ENCODE results near the gene GNB5.
A peak's percentile ranks its signal among the peaks of the same experiment; 100 is the strongest.

Gene GNB5

GRCh38 chr15:52208306-52208946, 17.2 kb upstream of the GNB5 start:
- H3K27ac ChIP-seq (replicated peaks): no peak overlapping the region
- peak; percentile 34 to 80 for DNase-seq (ENCODE audit: low read depth in 1 of 2, low spot score in 1 of 2)
- H3K4me3 ChIP-seq (replicated peaks; ENCODE audit: insufficient read depth, low read length): no peak overlapping the region
- TF ChIP-seq CTCF (IDR thresholded peaks at IDR 0.05; ENCODE audit: insufficient read depth, low read length) (peak; percentile 70), GABPA (IDR thresholded peaks at IDR 0.05; ENCODE audit: low read depth) (no peak)
- H3K27me3 ChIP-seq (ENCODE audit: insufficient read depth, poor library complexity, severe bottlenecking): no peaks in the 10 kb centered on the region

- TF ChIP-seq REST (IDR thresholded peaks at IDR 0.05; ENCODE audit: insufficient replicate concordance, low read depth) (no peak), POLR2AphosphoS5 (IDR thresholded peaks at IDR 0.05; ENCODE audit: low read depth) (no peak), GABPA (IDR thresholded peaks at IDR 0.05; ENCODE audit: low read depth) (no peak), CTCF (IDR thresholded peaks at IDR 0.05; ENCODE audit: insufficient read depth, low read length) (no peak), SPI1 (IDR thresholded peaks at IDR 0.05; ENCODE audit: borderline replicate concordance, low read depth) (no peak)
- no peak for DNase-seq (ENCODE audit: low read depth in 1 of 2, low spot score in 1 of 2)
- Histone ChIP-seq H3K27me3 (ENCODE audit: insufficient read depth, poor library complexity, severe bottlenecking) (no peaks in the 10 kb centered on the region), H3K4me3 (replicated peaks; ENCODE audit: insufficient read depth, low read length) (no peak overlapping the region), H3K27ac (replicated peaks) (no peak overlapping the region)
Observed at GRCh38 chr15:52207191-52207590, 16.0 kb upstream of the GNB5 start.

GRCh38 chr15:52206446-52206845, 15.3 kb upstream of the GNB5 start:
- H3K27ac ChIP-seq (replicated peaks): no peak overlapping the region
- H3K27me3 ChIP-seq (ENCODE audit: insufficient read depth, poor library complexity, severe bottlenecking): no peaks in the 10 kb centered on the region
- DNase-seq (ENCODE audit: low read depth in 1 of 2, low spot score in 1 of 2): no peak
- H3K4me3 ChIP-seq (replicated peaks; ENCODE audit: insufficient read depth, low read length): no peak overlapping the region
- TF ChIP-seq CTCF (IDR thresholded peaks at IDR 0.05; ENCODE audit: insufficient read depth, low read length): no peak
- TF ChIP-seq POLR2AphosphoS5 (IDR thresholded peaks at IDR 0.05; ENCODE audit: low read depth): no peak
- no peak for TF ChIP-seq REST (IDR thresholded peaks at IDR 0.05; ENCODE audit: insufficient replicate concordance, low read depth)
- no peak for TF ChIP-seq SPI1 (IDR thresholded peaks at IDR 0.05; ENCODE audit: borderline replicate concordance, low read depth)
- no peak for TF ChIP-seq GABPA (IDR thresholded peaks at IDR 0.05; ENCODE audit: low read depth)

- no peaks in the 10 kb centered on the region for H3K27me3 ChIP-seq (ENCODE audit: insufficient read depth, poor library complexity, severe bottlenecking)
- no peak overlapping the region for H3K27ac ChIP-seq (replicated peaks)
- DNase-seq (ENCODE audit: low read depth in 1 of 2, low spot score in 1 of 2): no peak
- no peak overlapping the region for H3K4me3 ChIP-seq (replicated peaks; ENCODE audit: insufficient read depth, low read length)
- TF ChIP-seq POLR2AphosphoS5 (IDR thresholded peaks at IDR 0.05; ENCODE audit: low read depth): no peak
- no peak for TF ChIP-seq CTCF (IDR thresholded peaks at IDR 0.05; ENCODE audit: insufficient read depth, low read length)
- no peak for TF ChIP-seq REST (IDR thresholded peaks at IDR 0.05; ENCODE audit: insufficient replicate concordance, low read depth)
- no peak for TF ChIP-seq SPI1 (IDR thresholded peaks at IDR 0.05; ENCODE audit: borderline replicate concordance, low read depth)
- no peak for TF ChIP-seq GABPA (IDR thresholded peaks at IDR 0.05; ENCODE audit: low read depth)
Observed at GRCh38 chr15:52204657-52205056, 13.5 kb upstream of the GNB5 start.

Data from HL-60 (cell line).